ENCODE results near the gene LOXHD1.

DNA sequence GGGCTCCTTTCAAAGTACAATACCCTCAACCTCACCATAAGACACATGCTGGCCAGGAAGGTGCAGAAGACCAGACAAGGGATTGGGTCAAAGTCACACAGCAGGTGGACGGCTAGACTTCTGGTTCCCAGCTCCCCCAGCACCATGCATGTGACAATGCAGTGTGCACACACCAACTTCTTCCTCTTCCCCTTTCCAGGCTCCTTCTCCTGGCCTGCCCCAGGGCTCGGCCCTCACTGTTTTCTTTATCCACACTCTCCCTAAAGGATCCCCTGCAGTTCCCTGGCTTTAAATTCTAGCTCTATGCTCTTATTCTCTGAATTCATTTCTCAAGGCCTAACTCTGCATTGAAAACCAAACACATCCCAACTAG is 82.3 kb downstream of the LOXHD1 start:
- TF ChIP-seq, protein P1, sequence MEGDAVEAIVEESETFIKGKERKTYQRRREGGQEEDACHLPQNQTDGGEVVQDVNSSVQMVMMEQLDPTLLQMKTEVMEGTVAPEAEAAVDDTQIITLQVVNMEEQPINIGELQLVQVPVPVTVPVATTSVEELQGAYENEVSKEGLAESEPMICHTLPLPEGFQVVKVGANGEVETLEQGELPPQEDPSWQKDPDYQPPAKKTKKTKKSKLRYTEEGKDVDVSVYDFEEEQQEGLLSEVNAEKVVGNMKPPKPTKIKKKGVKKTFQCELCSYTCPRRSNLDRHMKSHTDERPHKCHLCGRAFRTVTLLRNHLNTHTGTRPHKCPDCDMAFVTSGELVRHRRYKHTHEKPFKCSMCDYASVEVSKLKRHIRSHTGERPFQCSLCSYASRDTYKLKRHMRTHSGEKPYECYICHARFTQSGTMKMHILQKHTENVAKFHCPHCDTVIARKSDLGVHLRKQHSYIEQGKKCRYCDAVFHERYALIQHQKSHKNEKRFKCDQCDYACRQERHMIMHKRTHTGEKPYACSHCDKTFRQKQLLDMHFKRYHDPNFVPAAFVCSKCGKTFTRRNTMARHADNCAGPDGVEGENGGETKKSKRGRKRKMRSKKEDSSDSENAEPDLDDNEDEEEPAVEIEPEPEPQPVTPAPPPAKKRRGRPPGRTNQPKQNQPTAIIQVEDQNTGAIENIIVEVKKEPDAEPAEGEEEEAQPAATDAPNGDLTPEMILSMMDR (conservative IDR thresholded peaks at IDR 0.05) = no peak
- no peak for TF ChIP-seq EZH2 (IDR thresholded peaks at IDR 0.05; ENCODE audit: low read depth)
